Measurements from ENCODE around the gene DPF1. TPM values are rescaled to one million over a fixed set of nuclear protein-coding genes. Genes with fewer than 3 reads are reported as not detected.

DPF1 gene
- total RNA-seq, 2 donors from 2014 or later, result 3.3 to 4.5 TPM

- 95 to 98% methylated on average over 4 to 8 of the region's 8 CpGs for WGBS, 2 experiments (ENCODE audit: insufficient coverage in 1 of 2, insufficient read length in 1 of 2)
- H3K27me3 ChIP-seq (ENCODE audit: control insufficient read depth, insufficient read depth, low read length, poor library complexity, severe bottlenecking), result peaks cover 11% of the 10 kb centered on the region
- H3K36me3 Mint-ChIP-seq (ENCODE audit: low read depth), result peaks cover 12% of the 10 kb centered on the region
Measured at GRCh38 chr19:38204728-38205127, 19.3 kb downstream of the DPF1 start.

DNA sequence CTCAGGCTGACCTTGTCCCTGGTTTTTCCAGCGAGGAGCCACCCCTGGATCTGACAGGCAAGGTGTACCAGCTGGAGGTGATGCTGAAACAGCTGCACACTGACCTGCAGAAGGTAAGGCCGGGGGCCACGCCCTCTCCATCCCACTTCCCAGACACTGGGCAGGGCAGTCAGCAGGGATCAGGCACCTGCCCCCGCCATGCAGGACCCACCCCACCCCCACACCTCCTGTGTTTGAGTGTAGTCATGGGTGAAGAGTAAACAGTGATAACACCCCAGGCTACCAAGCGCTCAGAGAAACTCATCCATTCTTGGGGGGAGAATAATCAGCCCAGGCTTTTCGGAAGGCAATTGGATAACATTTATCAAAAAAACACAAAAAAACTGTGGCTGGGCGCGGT, 19.9 kb downstream of the DPF1 start:
- Mint-ChIP-seq H3K36me3 (ENCODE audit: low read depth) (peaks cover 12% of the 10 kb centered on the region), H3K4me3 (no peak overlapping the region), H3K27me3 (ENCODE audit: insufficient read depth) (peaks cover 11% of the 10 kb centered on the region), H3K9me3 (no peaks in the 10 kb centered on the region), H3K27ac (no peak overlapping the region), H3K4me1 (peaks cover under 1% of the 10 kb centered on the region)
- 65 to 88% methylated on average over 4 to 6 of the region's 8 CpGs for WGBS, 2 experiments (ENCODE audit: insufficient coverage in 1 of 2, insufficient read length in 1 of 2)
- Histone ChIP-seq H3K36me3 (ENCODE audit: control insufficient read depth, insufficient read depth, low read length) (no peaks in the 10 kb centered on the region), H3K9me3 (ENCODE audit: control insufficient read depth, low read length) (no peaks in the 10 kb centered on the region), H3K4me3 (ENCODE audit: low read length) (no peak overlapping the region), H3K4me1 (ENCODE audit: control insufficient read depth, insufficient read depth, low read length) (peaks cover 4% of the 10 kb centered on the region), H3K27ac (ENCODE audit: low read depth, low read length) (no peak overlapping the region), H3K9ac (ENCODE audit: extremely low read depth, low read length, poor library complexity, severe bottlenecking) (no peak overlapping the region), H3K27me3 (ENCODE audit: control insufficient read depth, insufficient read depth, low read length, poor library complexity, severe bottlenecking) (peaks cover 5% of the 10 kb centered on the region)
- TF ChIP-seq, protein P1, sequence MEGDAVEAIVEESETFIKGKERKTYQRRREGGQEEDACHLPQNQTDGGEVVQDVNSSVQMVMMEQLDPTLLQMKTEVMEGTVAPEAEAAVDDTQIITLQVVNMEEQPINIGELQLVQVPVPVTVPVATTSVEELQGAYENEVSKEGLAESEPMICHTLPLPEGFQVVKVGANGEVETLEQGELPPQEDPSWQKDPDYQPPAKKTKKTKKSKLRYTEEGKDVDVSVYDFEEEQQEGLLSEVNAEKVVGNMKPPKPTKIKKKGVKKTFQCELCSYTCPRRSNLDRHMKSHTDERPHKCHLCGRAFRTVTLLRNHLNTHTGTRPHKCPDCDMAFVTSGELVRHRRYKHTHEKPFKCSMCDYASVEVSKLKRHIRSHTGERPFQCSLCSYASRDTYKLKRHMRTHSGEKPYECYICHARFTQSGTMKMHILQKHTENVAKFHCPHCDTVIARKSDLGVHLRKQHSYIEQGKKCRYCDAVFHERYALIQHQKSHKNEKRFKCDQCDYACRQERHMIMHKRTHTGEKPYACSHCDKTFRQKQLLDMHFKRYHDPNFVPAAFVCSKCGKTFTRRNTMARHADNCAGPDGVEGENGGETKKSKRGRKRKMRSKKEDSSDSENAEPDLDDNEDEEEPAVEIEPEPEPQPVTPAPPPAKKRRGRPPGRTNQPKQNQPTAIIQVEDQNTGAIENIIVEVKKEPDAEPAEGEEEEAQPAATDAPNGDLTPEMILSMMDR (conservative IDR thresholded peaks at IDR 0.05), result no peak
- DNase-seq, result no peak

More at GRCh38 chr19:38204728-38205127, 19.3 kb downstream of the DPF1 start:
- Histone ChIP-seq H3K27ac (ENCODE audit: low read depth, low read length) (no peak overlapping the region), H3K4me1 (ENCODE audit: control insufficient read depth, insufficient read depth, low read length) (peaks cover 4% of the 10 kb centered on the region), H3K9ac (ENCODE audit: extremely low read depth, low read length, poor library complexity, severe bottlenecking) (no peak overlapping the region), H3K36me3 (ENCODE audit: control insufficient read depth, insufficient read depth, low read length) (no peaks in the 10 kb centered on the region), H3K9me3 (ENCODE audit: control insufficient read depth, low read length) (no peaks in the 10 kb centered on the region), H3K4me3 (ENCODE audit: low read length) (no peak overlapping the region)
- H3K4me3 Mint-ChIP-seq, result no peak overlapping the region
- no peak for DNase-seq
- H3K9me3 Mint-ChIP-seq, result no peaks in the 10 kb centered on the region
- TF ChIP-seq, protein P1 (conservative IDR thresholded peaks at IDR 0.05), result no peak
- no peak overlapping the region for H3K27ac Mint-ChIP-seq
- peaks cover 17% of the 10 kb centered on the region for H3K27me3 Mint-ChIP-seq (ENCODE audit: insufficient read depth)
- peaks cover 7% of the 10 kb centered on the region for H3K4me1 Mint-ChIP-seq

DNA sequence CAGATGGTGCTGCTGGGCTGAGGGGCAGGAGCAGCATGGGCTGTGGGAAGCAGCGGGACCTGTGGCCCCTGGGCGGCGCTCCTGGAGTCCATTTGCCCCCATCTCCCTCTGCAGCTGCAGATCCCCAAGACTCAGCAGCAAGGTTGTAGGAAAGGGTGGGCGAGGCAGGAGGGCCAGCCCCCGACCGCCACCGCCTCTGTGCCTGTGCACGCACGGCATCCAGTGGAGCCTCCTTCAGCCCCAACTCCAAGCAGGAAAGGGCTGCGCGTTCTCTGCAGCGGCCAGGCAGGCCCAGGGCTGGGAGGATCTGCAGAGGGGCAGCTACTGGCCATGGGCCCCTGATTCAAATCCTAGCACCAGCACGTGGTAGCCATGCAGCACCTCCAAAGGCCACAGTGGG, 20.8 kb downstream of the DPF1 start:
- peaks cover 2% of the 10 kb centered on the region for H3K27me3 Mint-ChIP-seq (ENCODE audit: insufficient read depth)
- WGBS, 2 experiments (ENCODE audit: insufficient coverage in 1 of 2, insufficient read length in 1 of 2), result 83 to 87% methylated on average over 9 to 13 of the region's 13 CpGs
- Histone ChIP-seq H3K27ac (ENCODE audit: low read depth, low read length) (no peak overlapping the region), H3K4me1 (ENCODE audit: control insufficient read depth, insufficient read depth, low read length) (peaks cover 4% of the 10 kb centered on the region), H3K9me3 (ENCODE audit: control insufficient read depth, low read length) (no peaks in the 10 kb centered on the region), H3K9ac (ENCODE audit: extremely low read depth, low read length, poor library complexity, severe bottlenecking) (no peak overlapping the region), H3K4me3 (ENCODE audit: low read length) (no peak overlapping the region), H3K36me3 (ENCODE audit: control insufficient read depth, insufficient read depth, low read length) (no peaks in the 10 kb centered on the region), H3K27me3 (ENCODE audit: control insufficient read depth, insufficient read depth, low read length, poor library complexity, severe bottlenecking) (no peaks in the 10 kb centered on the region)
- H3K36me3 Mint-ChIP-seq (ENCODE audit: low read depth), result peaks cover 17% of the 10 kb centered on the region
- no peaks in the 10 kb centered on the region for H3K4me1 Mint-ChIP-seq
- no peaks in the 10 kb centered on the region for H3K9me3 Mint-ChIP-seq
- TF ChIP-seq, protein P1 (conservative IDR thresholded peaks at IDR 0.05), result no peak
- DNase-seq, result no peak
- H3K27ac Mint-ChIP-seq, result no peak overlapping the region
- no peak overlapping the region for H3K4me3 Mint-ChIP-seq

All from endodermal cell (in vitro differentiated cells).